IPS-18c (cell line): ENCODE results near the gene UNC93B1.
A peak's percentile ranks its signal among the peaks of the same experiment; 100 is the strongest.

Source experiments
- H3K4me3 ChIP-seq: 2 replicates; pipeline ENCODE4 v1.7.0; 2013; ENCODE audit warnings: low read depth, mild to moderate bottlenecking, low read length, moderate library complexity; ENCODE audit not compliant: insufficient read depth
- H3K9me3 ChIP-seq: one replicate; pipeline ENCODE4 v1.6.1; 2013; ENCODE audit warnings: mild to moderate bottlenecking, low read length, moderate library complexity; ENCODE audit not compliant: control insufficient read depth, insufficient read depth

UNC93B1 gene

GRCh38 chr11:68003846-68004550 lies at the start of gene UNC93B1:
Gene UNC93B1, minus strand, starts transcription at chr11:68004097. Its CDS starts 54 bp downstream, at chr11:68004043.
- Histone ChIP-seq H3K4me3 (peak within 1 kb of the TSS; percentile 60), H3K9me3 (no peaks in the 10 kb centered on the region)

- H3K4me3 ChIP-seq: no peak overlapping the region
- H3K9me3 ChIP-seq: no peaks in the 10 kb centered on the region
These were observed 49.2 kb upstream of the UNC93B1 start for GRCh38 chr11:68053117-68053516.

- H3K9me3 ChIP-seq: no peaks in the 10 kb centered on the region
- no peak overlapping the region for H3K4me3 ChIP-seq
These were observed 48.4 kb upstream of the UNC93B1 start for GRCh38 chr11:68052137-68052873.

- Histone ChIP-seq H3K4me3 (no peak overlapping the region), H3K9me3 (no peaks in the 10 kb centered on the region)
These were observed 47.6 kb upstream of the UNC93B1 start for GRCh38 chr11:68051191-68052136.

GRCh38 chr11:68050371-68050841 lies 46.5 kb upstream of the UNC93B1 start:
- no peak overlapping the region for H3K4me3 ChIP-seq

GRCh38 chr11:68049509-68050370 lies 45.8 kb upstream of the UNC93B1 start:
- H3K4me3 ChIP-seq: no peak overlapping the region
- no peaks in the 10 kb centered on the region for H3K9me3 ChIP-seq

More at GRCh38 chr11:68050371-68050841, 46.5 kb upstream of the UNC93B1 start:
- H3K9me3 ChIP-seq: no peaks in the 10 kb centered on the region

GRCh38 chr11:68048681-68049508 lies 45.0 kb upstream of the UNC93B1 start:
- H3K9me3 ChIP-seq: no peaks in the 10 kb centered on the region
- H3K4me3 ChIP-seq: no peak overlapping the region

GRCh38 chr11:68047437-68048290 lies 43.8 kb upstream of the UNC93B1 start:
- Histone ChIP-seq H3K9me3 (no peaks in the 10 kb centered on the region), H3K4me3 (no peak overlapping the region)

- no peaks in the 10 kb centered on the region for H3K9me3 ChIP-seq
- H3K4me3 ChIP-seq: no peak overlapping the region
These were observed 41.0 kb upstream of the UNC93B1 start for GRCh38 chr11:68044898-68045351.

GRCh38 chr11:68044145-68044813 lies 40.4 kb upstream of the UNC93B1 start:
- Histone ChIP-seq H3K4me3 (no peak overlapping the region), H3K9me3 (no peaks in the 10 kb centered on the region)

- Histone ChIP-seq H3K4me3 (no peak overlapping the region), H3K9me3 (no peaks in the 10 kb centered on the region)
These were observed 39.6 kb upstream of the UNC93B1 start for GRCh38 chr11:68043349-68044144.

- no peaks in the 10 kb centered on the region for H3K9me3 ChIP-seq
- H3K4me3 ChIP-seq: no peak overlapping the region
These were observed 39.1 kb upstream of the UNC93B1 start for GRCh38 chr11:68043029-68043348.

GRCh38 chr11:68042219-68043028 lies 38.5 kb upstream of the UNC93B1 start:
- no peaks in the 10 kb centered on the region for H3K9me3 ChIP-seq
- no peak overlapping the region for H3K4me3 ChIP-seq
